Measurements from ENCODE around the gene CRY2.

- TF ChIP-seq CTCF (IDR thresholded peaks at IDR 0.05) (no peak), POLR2A (IDR thresholded peaks at IDR 0.05) (no peak)
Measured at GRCh38 chr11:45889555-45889954, 42.3 kb downstream of the CRY2 start.
